DMS53 (cell line): ENCODE results near the gene CD38.
A peak's percentile ranks its signal among the peaks of the same experiment; 100 is the strongest.
"Not testable (repeated sequence)": the region's sequence is repeated elsewhere in the genome, so short reads cannot be mapped to it uniquely, and the experiment has no call there.

Experiments used
- DNase-seq: peaks from one replicate; lab custom pipeline; 2025; lab: John Stamatoyannopoulos, UW

The CD38 gene

DNA sequence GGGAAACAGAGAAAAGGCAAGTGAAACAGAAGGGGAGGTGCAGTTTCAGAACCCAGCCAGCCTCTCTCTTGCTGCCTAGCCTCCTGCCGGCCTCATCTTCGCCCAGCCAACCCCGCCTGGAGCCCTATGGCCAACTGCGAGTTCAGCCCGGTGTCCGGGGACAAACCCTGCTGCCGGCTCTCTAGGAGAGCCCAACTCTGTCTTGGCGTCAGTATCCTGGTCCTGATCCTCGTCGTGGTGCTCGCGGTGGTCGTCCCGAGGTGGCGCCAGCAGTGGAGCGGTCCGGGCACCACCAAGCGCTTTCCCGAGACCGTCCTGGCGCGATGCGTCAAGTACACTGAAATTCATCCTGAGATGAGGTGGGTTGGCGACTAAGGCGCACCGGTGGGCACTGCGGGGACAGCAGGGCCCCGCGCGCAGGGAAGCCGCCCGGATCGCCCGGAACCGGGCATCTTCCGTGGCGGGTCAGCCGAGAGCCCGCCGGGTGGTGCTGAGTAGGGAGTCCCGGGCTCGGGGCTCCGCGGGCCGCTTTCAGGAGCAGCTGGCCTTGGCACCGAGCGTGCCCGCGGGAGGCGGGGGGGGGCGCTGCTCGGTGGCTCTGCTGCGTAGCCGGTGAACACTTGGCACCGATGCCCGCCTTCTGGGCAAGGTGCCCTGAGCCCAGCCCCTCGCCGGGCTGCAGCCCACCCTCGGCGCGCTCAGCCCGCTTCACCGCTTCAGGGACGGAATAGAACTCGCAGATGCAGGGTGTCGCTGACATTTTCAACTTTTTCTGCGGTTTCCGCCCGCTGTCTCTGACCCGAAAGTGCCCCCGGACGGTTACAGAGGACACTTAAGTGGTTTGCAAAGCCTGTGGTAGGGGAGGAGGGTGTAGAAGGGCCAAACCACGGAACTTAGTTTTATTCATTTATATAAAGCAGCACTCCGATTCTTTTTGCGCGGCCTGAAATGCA lies at the start of gene CD38:
TSS of gene CD38 (plus strand) at position 40 of the 953 bp plus-strand sequence. CDS start at position 127, 87 bp downstream.
- DNase-seq: peak; percentile 59

DNA sequence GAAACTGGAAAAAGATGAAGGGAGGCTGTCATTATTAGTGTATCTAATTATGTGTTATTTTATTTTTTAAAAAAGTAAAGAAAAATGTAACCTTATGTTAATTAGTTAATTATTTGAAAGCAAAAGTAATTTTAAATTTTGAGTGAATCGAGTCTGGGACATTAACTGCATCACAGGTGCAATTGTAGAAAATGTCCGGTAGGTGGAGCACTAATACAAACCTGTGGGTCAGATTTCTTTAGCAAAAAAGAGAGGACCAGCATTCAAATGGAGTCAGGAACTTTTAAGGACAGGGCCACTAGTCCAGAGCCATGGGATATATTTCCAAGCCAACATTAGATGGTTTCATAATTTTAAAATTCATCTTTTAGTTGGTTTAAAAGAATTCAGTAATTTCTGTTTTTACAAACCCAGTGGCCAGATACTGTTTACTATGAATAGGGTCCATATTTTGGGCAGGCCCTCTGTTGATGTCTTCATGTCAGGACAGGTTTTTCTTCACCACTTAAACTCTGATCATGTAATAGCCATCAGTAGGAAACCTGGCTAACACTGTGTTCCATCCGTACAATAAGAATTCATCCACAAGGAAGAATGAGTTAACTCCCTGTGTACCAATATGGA lies 48.1 kb upstream of the CD38 start:
- DNase-seq: peak; percentile 79

- DNase-seq: not testable (repeated sequence)
Observed at GRCh38 chr4:15733061-15733460, 45.1 kb upstream of the CD38 start.

DNA sequence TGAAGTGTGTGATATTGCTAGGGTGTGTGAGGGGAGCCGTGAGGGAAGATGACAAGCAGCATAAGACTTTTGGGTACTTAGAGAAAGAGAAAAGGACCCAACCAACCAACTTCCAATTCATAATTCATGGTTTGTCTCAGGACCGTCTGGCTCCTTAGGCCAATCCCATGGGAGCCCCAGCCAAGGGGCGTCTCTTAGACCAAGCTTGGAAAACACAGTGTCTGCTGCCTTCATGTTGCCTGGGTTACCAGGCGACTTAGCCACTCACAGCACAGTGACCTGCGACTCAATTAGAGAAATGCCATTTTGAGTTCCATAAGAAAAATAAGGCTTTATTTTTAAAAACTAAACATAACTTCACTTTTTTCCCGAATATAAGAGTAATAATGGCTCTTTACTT lies 42.6 kb upstream of the CD38 start:
- DNase-seq: no peak

- no peak for DNase-seq
Observed at GRCh38 chr4:15736514-15737050, 41.5 kb upstream of the CD38 start.

GRCh38 chr4:15737255-15737654 lies 40.9 kb upstream of the CD38 start:
- DNase-seq: no peak

DNA sequence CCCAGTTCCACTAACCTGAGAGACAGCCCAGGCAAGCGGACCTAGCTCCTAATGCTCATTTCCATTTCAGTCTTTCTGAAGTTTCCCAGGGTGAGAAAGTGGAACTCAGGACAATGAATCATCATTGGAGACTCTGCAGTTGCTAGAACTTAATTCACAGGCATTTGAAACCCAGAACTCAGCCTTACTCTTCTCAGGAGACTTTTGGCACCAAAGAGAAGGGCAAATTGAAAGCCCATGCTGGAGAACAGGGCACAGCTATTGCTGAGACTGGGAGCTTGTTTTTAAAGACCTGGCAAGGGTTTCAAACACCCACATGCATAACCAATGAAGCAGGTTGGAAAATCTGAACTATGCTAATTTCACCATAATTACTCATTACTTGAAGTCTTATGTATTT lies 39.3 kb upstream of the CD38 start:
- no peak for DNase-seq

GRCh38 chr4:15740764-15741404 lies 37.2 kb upstream of the CD38 start:
- DNase-seq: no peak

DNA sequence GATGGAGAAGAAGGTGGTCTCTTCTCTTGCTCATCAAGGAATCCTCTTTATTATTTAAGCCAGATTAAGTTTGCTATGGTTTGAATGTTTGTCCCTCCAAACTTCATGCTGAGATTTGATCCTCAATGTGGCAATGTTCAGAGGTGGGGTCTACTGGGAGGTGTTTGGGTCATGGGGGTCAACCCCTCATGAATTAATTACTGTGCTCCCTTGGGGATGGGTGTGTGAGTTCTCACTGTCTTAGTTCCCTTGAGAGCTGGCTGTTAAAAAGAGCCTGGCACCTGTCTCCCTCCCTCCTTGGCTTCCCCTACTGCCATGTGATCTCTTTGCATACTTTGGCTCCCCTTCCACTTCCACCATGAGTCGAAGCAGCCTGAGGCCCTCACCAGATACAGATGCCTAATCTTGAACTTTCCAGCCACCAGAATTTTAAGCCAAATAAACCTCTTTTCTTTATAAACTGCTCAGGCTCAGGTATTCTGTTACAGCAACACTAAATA lies 36.0 kb upstream of the CD38 start:
- DNase-seq: no peak

DNA sequence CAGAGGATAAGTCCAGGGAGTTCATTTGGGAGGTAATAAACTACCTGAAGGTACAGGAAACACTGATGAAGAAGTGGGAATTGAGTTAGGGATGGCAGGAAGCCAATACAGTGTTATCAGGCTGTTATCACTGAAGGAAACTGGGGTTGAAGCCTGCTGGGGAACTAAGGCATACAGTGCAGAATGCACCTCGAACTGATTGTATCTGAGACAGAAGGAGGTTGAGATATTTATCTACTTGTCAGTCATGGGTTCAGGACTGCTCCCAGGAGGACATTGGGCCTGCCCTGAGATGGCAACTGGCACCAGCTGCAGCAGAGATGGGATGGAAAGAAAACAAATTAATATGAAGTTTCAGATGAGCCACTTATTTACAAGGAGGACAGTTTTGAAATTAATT lies 35.5 kb upstream of the CD38 start:
- no peak for DNase-seq

GRCh38 chr4:15744016-15744545 lies 34.0 kb upstream of the CD38 start:
- DNase-seq: no peak

DNA sequence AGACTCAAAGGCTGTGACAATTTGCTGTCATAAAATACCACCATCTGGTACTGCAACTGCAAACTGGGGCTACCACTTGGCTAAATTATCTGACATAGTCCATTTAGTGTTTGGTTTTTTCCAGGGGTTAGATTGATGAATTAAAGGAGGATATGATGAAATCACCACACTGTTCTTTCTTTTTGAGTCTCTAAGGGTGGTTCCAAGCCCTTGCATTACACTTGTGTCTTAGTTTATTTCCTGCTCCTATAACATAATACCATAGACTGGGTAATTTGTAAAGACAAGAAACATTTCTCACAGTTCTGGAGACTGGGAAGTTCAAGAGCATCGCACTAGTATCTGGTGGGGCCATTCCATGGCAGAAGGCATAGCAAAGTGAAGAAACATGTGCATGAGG lies 32.0 kb upstream of the CD38 start:
- no peak for DNase-seq

GRCh38 chr4:15749001-15749400 lies 29.1 kb upstream of the CD38 start:
- DNase-seq: peak; percentile 9

DNA sequence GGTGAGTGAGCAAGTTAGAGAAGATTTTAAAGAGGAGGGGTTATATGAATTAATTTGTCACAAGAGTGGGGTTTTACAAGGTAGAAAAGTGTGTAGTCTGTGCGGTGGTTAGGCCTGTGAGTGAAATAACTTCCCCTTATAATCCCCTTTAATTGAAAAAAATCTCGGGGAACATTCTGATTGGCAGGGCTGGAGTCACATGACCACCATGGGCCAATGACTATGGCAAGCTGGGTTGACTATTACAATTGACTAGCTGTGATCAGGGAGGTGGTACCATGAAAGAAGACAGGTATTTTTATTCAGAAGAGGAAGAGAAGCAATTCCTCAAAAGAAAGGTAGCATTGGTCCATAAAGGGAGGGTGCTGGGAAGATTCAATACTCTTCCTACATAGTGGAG lies 27.0 kb upstream of the CD38 start:
- DNase-seq: no peak

- no peak for DNase-seq
Observed at GRCh38 chr4:15753081-15753480, 25.0 kb upstream of the CD38 start.

DNA sequence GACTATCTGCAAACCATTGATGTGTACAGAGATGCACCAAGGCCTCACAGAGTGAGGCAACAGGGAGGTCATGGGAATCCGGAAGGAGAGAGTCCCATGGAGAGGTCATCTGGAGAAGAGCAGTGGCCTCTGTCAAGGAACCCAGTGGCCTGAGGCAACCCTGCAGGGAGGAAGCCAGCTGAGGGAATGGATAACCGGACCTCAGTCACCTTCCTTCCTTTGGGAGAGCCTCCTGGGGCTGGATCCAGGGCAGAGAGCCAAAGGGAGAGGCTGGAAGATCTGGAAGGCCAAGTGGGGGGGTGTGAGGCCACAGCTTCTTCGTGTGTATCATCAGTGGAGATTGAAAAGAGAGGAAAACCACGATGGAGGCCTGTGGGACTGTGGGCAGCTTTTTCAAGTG lies 24.3 kb upstream of the CD38 start:
- no peak for DNase-seq

DNA sequence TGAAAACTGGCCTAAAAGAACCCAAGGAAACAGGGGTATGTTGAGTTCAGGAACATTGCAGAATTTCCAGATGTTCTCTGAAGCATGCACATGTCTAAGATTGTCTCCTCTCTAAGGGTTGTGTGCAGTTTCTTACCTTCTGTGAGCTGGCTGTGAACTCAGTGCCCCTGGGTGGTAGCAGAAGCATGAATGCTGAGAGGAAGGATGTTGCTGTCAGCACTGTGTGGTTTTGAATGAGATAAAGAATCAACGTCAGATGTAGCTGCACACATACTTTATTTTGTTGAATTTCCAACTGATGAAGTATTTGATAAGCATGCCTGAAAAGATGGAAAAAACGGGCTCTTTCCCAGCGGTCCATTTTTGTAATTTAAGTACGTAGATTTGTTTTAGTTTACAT lies 23.8 kb upstream of the CD38 start:
- no peak for DNase-seq

GRCh38 chr4:15755321-15756155 lies 22.6 kb upstream of the CD38 start:
- DNase-seq: no peak

DNA sequence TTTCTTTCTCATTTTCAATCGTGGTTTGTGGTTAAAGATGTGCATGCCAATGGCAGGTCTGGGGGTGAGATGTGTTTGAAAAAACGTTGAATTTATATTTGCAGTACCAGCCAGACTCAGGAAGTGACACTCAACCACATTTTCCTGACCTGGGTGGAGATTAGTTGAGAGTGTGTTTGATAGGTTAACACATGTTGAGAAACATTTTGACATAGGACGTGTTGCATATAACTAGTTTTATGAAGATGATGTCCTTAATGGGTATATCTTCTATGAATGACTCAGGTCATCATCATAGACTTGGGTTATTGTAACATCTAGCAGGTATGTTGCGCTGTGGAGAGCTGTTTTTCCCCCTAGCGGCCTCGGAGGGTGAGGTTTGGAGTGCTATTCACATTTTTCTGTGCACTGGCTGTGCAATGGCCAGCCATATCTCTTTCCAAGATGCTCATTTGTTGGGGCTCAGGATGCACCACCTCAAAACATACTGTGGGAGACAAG lies 21.7 kb upstream of the CD38 start:
- DNase-seq: no peak

GRCh38 chr4:15757054-15757453 lies 21.1 kb upstream of the CD38 start:
- DNase-seq: no peak

GRCh38 chr4:15758294-15758693 lies 19.8 kb upstream of the CD38 start:
- no peak for DNase-seq
